Cardiac muscle cell (in vitro differentiated cells and primary cell): ENCODE measurements around the gene NOS3. TPM values are rescaled to one million over a fixed set of nuclear protein-coding genes. Genes with fewer than 3 reads are reported as not detected.

ENCODE experiments used
- DNase-seq, 2 donors: peaks; one replicate each; pipeline versions ENCODE4 v3.0.0 to v3.0.0-alpha.2; 2010 to 2017; ENCODE audit warnings: low read depth in 1 of 2, low spot score in 1 of 2
- H3K27ac ChIP-seq: fragments of 200-600 bp; sonication (generic); 2 replicates; pipeline ENCODE4 v1.5.1; 2016
- H3K27me3 ChIP-seq: fragments of 200-600 bp; sonication (generic); 2 replicates; pipeline ENCODE4 v1.6.0; 2016; ENCODE audit warnings: control low read depth
- H3K36me3 ChIP-seq: fragments of 200-600 bp; sonication (generic); 2 replicates; pipeline ENCODE4 v1.5.1; 2016; ENCODE audit warnings: control low read depth
- H3K4me1 ChIP-seq: fragments of 200-600 bp; sonication (generic); 2 replicates; pipeline ENCODE4 v1.8.1; 2017; ENCODE audit warnings: low read depth, mild to moderate bottlenecking, mixed run types
- H3K4me3 ChIP-seq: fragments of 200-600 bp; sonication (generic); 2 replicates; pipeline ENCODE4 v1.5.1; 2016; ENCODE audit warnings: mild to moderate bottlenecking
- H3K9me3 ChIP-seq: fragments of 200-600 bp; sonication (generic); 2 replicates; pipeline ENCODE4 v1.5.1; 2017; ENCODE audit warnings: low read depth, mild to moderate bottlenecking, control low read depth
- CTCF ChIP-seq: IDR thresholded peaks from 2 replicates; pipeline ENCODE4 v1.5.1; 2012; ENCODE audit warnings: low read depth, mild to moderate bottlenecking, low read length
- polyA plus RNA-seq: library from polyadenylated mRNA; unstranded; fragments of >200 nt; fragmentation: Nextera tagmentation; extraction: Ambion mirVana; gene quantifications from 2 replicates; pipeline ENCODE4 v1.2.1, GENCODE V29; 2016
- total RNA-seq: library from RNA; depleted of rRNA; stranded (reverse); fragments of >200 nt; gene quantifications from 2 replicates; pipeline ENCODE4 v1.2.3, GENCODE V29; 2016

The NOS3 gene
- total and polyA plus RNA-seq, 2 experiments from 2014 or later: 13.1 to 20.3 TPM

GRCh38 chr7:151017370-151017952, 26.6 kb downstream of the NOS3 start:
- H3K27ac ChIP-seq: no peak overlapping the region
- H3K9me3 ChIP-seq: no peaks in the 10 kb centered on the region
- TF ChIP-seq CTCF: no peak
- H3K36me3 ChIP-seq: no peaks in the 10 kb centered on the region
- H3K4me3 ChIP-seq: peak overlapping the region; percentile 17
- no peak for DNase-seq
- H3K27me3 ChIP-seq: peaks cover 10% of the 10 kb centered on the region
- H3K4me1 ChIP-seq: peaks cover 21% of the 10 kb centered on the region

- peak; percentile 57 to 84 for DNase-seq
- TF ChIP-seq CTCF: peak; percentile 98
- peak overlapping the region; percentile 17 for H3K4me3 ChIP-seq
- no peaks in the 10 kb centered on the region for H3K36me3 ChIP-seq
- H3K27me3 ChIP-seq: peaks cover 10% of the 10 kb centered on the region
- H3K4me1 ChIP-seq: peaks cover 21% of the 10 kb centered on the region
- no peaks in the 10 kb centered on the region for H3K9me3 ChIP-seq
- no peak overlapping the region for H3K27ac ChIP-seq
These were observed 27.2 kb downstream of the NOS3 start for GRCh38 chr7:151017953-151018420.

GRCh38 chr7:151018421-151019129, 27.8 kb downstream of the NOS3 start:
- no peak overlapping the region for H3K27ac ChIP-seq
- no peaks in the 10 kb centered on the region for H3K9me3 ChIP-seq
- DNase-seq: peak; percentile 30 to 39
- peak overlapping the region; percentile 17 for H3K4me3 ChIP-seq
- H3K36me3 ChIP-seq: no peaks in the 10 kb centered on the region
- TF ChIP-seq CTCF: no peak
- H3K4me1 ChIP-seq: peaks cover 21% of the 10 kb centered on the region
- peaks cover 10% of the 10 kb centered on the region for H3K27me3 ChIP-seq

- no peak for DNase-seq
- Histone ChIP-seq H3K9me3 (no peaks in the 10 kb centered on the region), H3K27ac (no peak overlapping the region), H3K36me3 (no peaks in the 10 kb centered on the region), H3K27me3 (peaks cover 10% of the 10 kb centered on the region), H3K4me3 (no peak overlapping the region), H3K4me1 (peaks cover 21% of the 10 kb centered on the region)
- TF ChIP-seq CTCF: peak; percentile 0
These were observed 28.3 kb downstream of the NOS3 start for GRCh38 chr7:151019130-151019447.

GRCh38 chr7:151020231-151020630, 29.4 kb downstream of the NOS3 start:
- peaks cover 21% of the 10 kb centered on the region for H3K4me1 ChIP-seq
- no peaks in the 10 kb centered on the region for H3K36me3 ChIP-seq
- H3K9me3 ChIP-seq: no peaks in the 10 kb centered on the region
- H3K4me3 ChIP-seq: no peak overlapping the region
- no peak for DNase-seq
- no peak for TF ChIP-seq CTCF
- H3K27ac ChIP-seq: no peak overlapping the region
- H3K27me3 ChIP-seq: peaks cover 10% of the 10 kb centered on the region
